Retina (tissue), 1 donor: ENCODE results near the gene PRG3.
"Not testable (repeated sequence)": the region's sequence is repeated elsewhere in the genome, so short reads cannot be mapped to it uniquely, and the experiment has no call there.

Experiments used
- DNase-seq: peaks from one replicate; pipeline ENCODE4 v3.0.0-alpha.2; 2016

Gene PRG3

GRCh38 chr11:57407941-57408475 is 27.1 kb upstream of the PRG3 start:
- DNase-seq = no peak

GRCh38 chr11:57407010-57407920 is 26.3 kb upstream of the PRG3 start:
- DNase-seq = no peak

- DNase-seq = no peak
Measured at GRCh38 chr11:57406337-57406904, 25.5 kb upstream of the PRG3 start.

- DNase-seq = no peak
Measured at GRCh38 chr11:57405271-57405860, 24.4 kb upstream of the PRG3 start.

- DNase-seq = no peak
Measured at GRCh38 chr11:57403802-57404147, 22.8 kb upstream of the PRG3 start.

GRCh38 chr11:57403003-57403801 is 22.3 kb upstream of the PRG3 start:
- DNase-seq = not testable (repeated sequence)

GRCh38 chr11:57402188-57403002 is 21.4 kb upstream of the PRG3 start:
- DNase-seq = no peak

GRCh38 chr11:57399972-57400578 is 19.1 kb upstream of the PRG3 start:
- no peak for DNase-seq

- no peak for DNase-seq
Measured at GRCh38 chr11:57399221-57399620, 18.3 kb upstream of the PRG3 start.

GRCh38 chr11:57397394-57397990 is 16.5 kb upstream of the PRG3 start:
- DNase-seq = no peak

GRCh38 chr11:57396744-57397143 is 15.8 kb upstream of the PRG3 start:
- no peak for DNase-seq

- DNase-seq = no peak
Measured at GRCh38 chr11:57395905-57396623, 15.1 kb upstream of the PRG3 start.

- no peak for DNase-seq
Measured at GRCh38 chr11:57394203-57394965, 13.4 kb upstream of the PRG3 start.

GRCh38 chr11:57392763-57393105 is 11.8 kb upstream of the PRG3 start:
- DNase-seq = no peak

- DNase-seq = no peak
Measured at GRCh38 chr11:57392066-57392762, 11.3 kb upstream of the PRG3 start.

GRCh38 chr11:57391539-57391938 is 10.6 kb upstream of the PRG3 start:
- DNase-seq = no peak

- DNase-seq = no peak
Measured at GRCh38 chr11:57391111-57391510, 10.2 kb upstream of the PRG3 start.

GRCh38 chr11:57390535-57390934 is 9.6 kb upstream of the PRG3 start, which contains the start of gene PRG2:
Gene PRG2, minus strand, starts transcription at chr11:57390650. Its CDS starts 706 bp downstream, at chr11:57389944.
- DNase-seq = no peak
